Measurements from ENCODE around the gene ZCCHC24.

DNA sequence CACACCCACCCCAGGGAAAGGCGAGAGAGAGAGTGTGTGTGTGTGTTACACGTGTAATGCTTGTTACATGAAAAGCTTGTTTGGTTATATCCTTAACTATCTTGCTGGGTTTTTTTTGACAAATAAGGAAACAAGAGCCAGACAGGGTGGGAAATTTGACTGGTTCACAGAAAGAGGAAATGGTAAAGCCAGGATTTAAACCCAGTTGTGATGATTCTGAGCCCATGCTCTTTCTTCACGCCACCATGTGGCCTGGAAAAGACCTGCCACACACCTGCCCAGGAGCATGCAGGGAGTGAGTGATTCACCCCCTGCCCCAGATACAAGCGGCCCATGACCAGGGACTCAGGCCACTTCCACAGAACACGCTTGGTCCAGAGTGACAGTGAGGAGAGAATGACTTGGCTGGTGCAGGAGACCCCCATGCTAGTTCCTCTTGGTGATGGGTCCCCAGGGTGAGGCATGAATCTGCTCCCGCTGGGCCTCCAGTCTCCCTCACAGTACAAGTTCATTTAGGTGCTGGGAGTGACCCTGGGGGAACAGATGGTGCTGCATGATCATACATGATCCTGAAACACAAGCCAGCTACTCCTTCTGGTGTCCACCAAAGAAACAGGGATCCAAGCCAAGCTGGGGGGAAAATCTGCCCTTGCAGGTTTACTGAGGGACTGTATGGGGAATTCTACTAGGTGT, 45.9 kb upstream of the ZCCHC24 start:
- TF ChIP-seq, protein P1, sequence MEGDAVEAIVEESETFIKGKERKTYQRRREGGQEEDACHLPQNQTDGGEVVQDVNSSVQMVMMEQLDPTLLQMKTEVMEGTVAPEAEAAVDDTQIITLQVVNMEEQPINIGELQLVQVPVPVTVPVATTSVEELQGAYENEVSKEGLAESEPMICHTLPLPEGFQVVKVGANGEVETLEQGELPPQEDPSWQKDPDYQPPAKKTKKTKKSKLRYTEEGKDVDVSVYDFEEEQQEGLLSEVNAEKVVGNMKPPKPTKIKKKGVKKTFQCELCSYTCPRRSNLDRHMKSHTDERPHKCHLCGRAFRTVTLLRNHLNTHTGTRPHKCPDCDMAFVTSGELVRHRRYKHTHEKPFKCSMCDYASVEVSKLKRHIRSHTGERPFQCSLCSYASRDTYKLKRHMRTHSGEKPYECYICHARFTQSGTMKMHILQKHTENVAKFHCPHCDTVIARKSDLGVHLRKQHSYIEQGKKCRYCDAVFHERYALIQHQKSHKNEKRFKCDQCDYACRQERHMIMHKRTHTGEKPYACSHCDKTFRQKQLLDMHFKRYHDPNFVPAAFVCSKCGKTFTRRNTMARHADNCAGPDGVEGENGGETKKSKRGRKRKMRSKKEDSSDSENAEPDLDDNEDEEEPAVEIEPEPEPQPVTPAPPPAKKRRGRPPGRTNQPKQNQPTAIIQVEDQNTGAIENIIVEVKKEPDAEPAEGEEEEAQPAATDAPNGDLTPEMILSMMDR (IDR thresholded peaks at IDR 0.05), result no peak
- TF ChIP-seq POLR2AphosphoS5 (IDR thresholded peaks at IDR 0.05), result no peak

Measured in breast epithelium (tissue), 3 donors.